Esophagus (tissue), 2 donors: ENCODE results near the gene HAPLN2. TPM values are rescaled to one million over a fixed set of nuclear protein-coding genes. Genes with fewer than 3 reads are reported as not detected.
A peak's percentile ranks its signal among the peaks of the same experiment; 100 is the strongest.

Experiments used
- H3K27ac ChIP-seq, 2 donors: one replicate each; pipeline ENCODE4 v1.5.1; 2013; ENCODE audit warnings: low read depth in 2 of 2, mild to moderate bottlenecking in 2 of 2, inconsistent platforms in 1 of 2, low read length in 1 of 2, moderate library complexity in 1 of 2
- H3K27me3 ChIP-seq, 2 donors: one replicate each; pipeline ENCODE4 v1.6.1; 2013; ENCODE audit warnings: low read length in 2 of 2, control low read depth in 1 of 2, mild to moderate bottlenecking in 1 of 2; ENCODE audit not compliant: insufficient read depth in 2 of 2, control insufficient read depth in 1 of 2
- H3K36me3 ChIP-seq, 2 donors: one replicate each; pipeline ENCODE4 v1.6.1; 2013; ENCODE audit warnings: low read length in 1 of 2; ENCODE audit not compliant: control insufficient read depth in 2 of 2, insufficient read depth in 2 of 2
- H3K4me1 ChIP-seq, 2 donors: one replicate each; pipeline ENCODE4 v1.6.1; 2013; ENCODE audit warnings: low read length in 1 of 2; ENCODE audit not compliant: control insufficient read depth in 2 of 2, insufficient read depth in 2 of 2
- H3K4me3 ChIP-seq, 2 donors: one replicate each; pipeline ENCODE4 v1.5.1; 2013; ENCODE audit warnings: low read length in 2 of 2, mild to moderate bottlenecking in 2 of 2, low read depth in 1 of 2, moderate library complexity in 1 of 2
- H3K9me3 ChIP-seq, 2 donors: one replicate each; pipeline ENCODE4 v1.6.1; 2013; ENCODE audit warnings: mild to moderate bottlenecking in 2 of 2, low read depth in 1 of 2, low read length in 1 of 2, moderate library complexity in 1 of 2; ENCODE audit not compliant: control insufficient read depth in 2 of 2, insufficient read depth in 1 of 2
- WGBS, 2 donors: extraction: QIAGEN DNeasy Blood & Tissue Kit; methylation state at CpG; one replicate each; pipeline ENCODE4 v1.1.7; 2013; 5-methylcytosine and 5-hydroxymethylcytosine counted together
- polyA plus RNA-seq, 2 donors: library from polyadenylated mRNA; stranded (reverse); fragments of 200-250 nt; gene quantifications; one replicate each; pipeline ENCODE4 v1.2.3, GENCODE V29; 2013
- donor health status: healthy with polysubstance abuse.
- donor health status: Bipolar disorder and iron deficiency.

HAPLN2 gene
- polyA plus RNA-seq, 2 donors: 0.14 to 0.28 TPM

DNA sequence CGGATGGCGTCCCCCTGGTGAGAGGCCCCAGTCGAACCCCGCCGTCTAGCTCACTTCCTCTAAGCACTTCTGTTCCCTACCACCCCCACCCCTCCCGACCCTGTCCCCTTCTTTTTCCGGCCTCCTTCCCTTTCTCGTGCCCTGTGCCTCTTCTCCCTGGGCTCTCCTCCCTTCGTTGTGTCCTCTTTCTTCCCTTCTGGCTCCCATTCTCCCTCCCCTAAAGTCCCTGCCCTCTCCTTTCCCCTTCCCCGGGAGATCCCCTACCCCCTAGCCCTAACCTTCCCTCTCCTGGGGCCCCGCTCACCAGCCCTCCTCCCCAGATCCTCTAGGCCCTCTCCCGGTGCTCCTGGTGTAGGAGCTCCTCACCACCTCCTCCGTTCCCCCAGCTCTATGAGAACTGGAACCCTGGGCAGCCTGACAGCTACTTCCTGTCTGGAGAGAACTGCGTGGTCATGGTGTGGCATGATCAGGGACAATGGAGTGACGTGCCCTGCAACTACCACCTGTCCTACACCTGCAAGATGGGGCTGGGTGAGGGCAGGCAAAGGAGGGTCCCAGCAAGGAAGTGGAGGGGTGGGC lies 38.6 kb downstream of the HAPLN2 start:
- H3K36me3 ChIP-seq: no peaks in the 10 kb centered on the region
- peaks cover 0 to 13% of the 10 kb centered on the region in 2 donors for H3K27me3 ChIP-seq
- no peaks in the 10 kb centered on the region for H3K9me3 ChIP-seq
- no peak overlapping the region for H3K4me3 ChIP-seq
- no peak overlapping the region for H3K27ac ChIP-seq
- peaks cover 5 to 32% of the 10 kb centered on the region in 2 donors for H3K4me1 ChIP-seq
- 16 to 17% methylated on average over 15 of the region's 15 CpGs for WGBS, 2 donors

DNA sequence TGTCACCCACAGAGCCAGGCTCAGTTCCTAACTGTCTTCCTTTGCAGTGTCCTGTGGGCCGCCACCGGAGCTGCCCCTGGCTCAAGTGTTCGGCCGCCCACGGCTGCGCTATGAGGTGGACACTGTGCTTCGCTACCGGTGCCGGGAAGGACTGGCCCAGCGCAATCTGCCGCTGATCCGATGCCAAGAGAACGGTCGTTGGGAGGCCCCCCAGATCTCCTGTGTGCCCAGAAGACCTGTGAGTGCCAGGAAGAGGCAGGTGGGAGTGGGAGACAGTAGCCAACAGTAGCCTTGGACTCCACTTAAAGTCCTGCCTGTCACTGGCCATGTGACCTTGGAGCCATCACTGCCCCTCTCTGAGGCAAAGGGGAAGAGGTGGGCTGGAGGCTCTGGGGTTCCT lies 39.3 kb downstream of the HAPLN2 start:
- H3K4me1 ChIP-seq: peaks cover 5 to 32% of the 10 kb centered on the region in 2 donors
- H3K36me3 ChIP-seq: no peaks in the 10 kb centered on the region
- WGBS, 2 donors: 89% methylated on average over 14 of the region's 14 CpGs
- H3K27me3 ChIP-seq: peaks cover 0 to 13% of the 10 kb centered on the region in 2 donors
- H3K9me3 ChIP-seq: no peaks in the 10 kb centered on the region
- no peak overlapping the region for H3K27ac ChIP-seq
- no peak overlapping the region for H3K4me3 ChIP-seq

DNA sequence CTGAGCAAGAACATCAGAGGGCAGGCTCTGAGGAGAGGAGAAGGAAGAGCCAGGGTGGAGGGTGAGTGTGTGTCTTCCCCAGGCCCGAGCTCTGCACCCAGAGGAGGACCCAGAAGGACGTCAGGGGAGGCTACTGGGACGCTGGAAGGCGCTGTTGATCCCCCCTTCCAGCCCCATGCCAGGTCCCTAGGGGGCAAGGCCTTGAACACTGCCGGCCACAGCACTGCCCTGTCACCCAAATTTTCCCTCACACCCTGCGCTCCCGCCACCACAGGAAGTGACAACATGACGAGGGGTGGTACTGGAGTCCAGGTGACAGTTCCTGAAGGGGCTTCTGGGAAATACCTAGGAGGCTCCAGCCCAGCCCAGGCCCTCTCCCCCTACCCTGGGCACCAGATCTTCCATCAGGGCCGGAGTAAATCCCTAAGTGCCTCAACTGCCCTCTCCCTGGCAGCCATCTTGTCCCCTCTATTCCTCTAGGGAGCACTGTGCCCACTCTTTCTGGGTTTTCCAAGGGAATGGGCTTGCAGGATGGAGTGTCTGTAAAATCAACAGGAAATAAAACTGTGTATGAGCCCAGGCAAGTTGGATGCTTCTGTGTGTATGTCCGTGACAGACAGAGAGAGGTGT lies 39.8 kb downstream of the HAPLN2 start:
- Histone ChIP-seq H3K9me3 (no peaks in the 10 kb centered on the region), H3K4me1 (peaks cover 5 to 32% of the 10 kb centered on the region in 2 donors), H3K36me3 (no peaks in the 10 kb centered on the region), H3K27me3 (peaks cover 0 to 13% of the 10 kb centered on the region in 2 donors), H3K4me3 (no peak overlapping the region), H3K27ac (no peak overlapping the region)
- WGBS, 2 donors: 64 to 73% methylated on average over 10 of the region's 10 CpGs

DNA sequence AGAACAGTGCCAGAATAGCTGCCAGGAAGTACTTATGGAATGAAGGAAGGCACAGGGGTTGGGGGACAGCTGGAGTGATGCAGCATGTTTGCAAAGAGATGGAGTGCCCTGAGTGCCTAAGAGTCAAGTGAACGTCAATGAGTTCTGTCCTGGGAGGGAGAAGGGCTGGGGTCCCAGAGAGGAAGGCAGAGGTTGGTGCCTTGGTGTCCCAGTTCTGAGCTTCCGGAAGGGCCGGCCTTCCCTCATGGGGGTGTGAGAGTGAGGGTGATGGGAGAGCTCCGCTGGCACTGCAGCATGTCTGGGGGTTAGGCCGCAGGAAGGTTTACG lies 40.4 kb downstream of the HAPLN2 start:
- H3K9me3 ChIP-seq: no peaks in the 10 kb centered on the region
- H3K27me3 ChIP-seq: peaks cover 0 to 13% of the 10 kb centered on the region in 2 donors
- WGBS, 2 donors: 27 to 30% methylated on average over 6 of the region's 6 CpGs
- peaks cover 5 to 32% of the 10 kb centered on the region in 2 donors for H3K4me1 ChIP-seq
- H3K27ac ChIP-seq: peak overlapping the region in 1 of 2 donors; percentile 3
- H3K36me3 ChIP-seq: no peaks in the 10 kb centered on the region
- H3K4me3 ChIP-seq: no peak overlapping the region

DNA sequence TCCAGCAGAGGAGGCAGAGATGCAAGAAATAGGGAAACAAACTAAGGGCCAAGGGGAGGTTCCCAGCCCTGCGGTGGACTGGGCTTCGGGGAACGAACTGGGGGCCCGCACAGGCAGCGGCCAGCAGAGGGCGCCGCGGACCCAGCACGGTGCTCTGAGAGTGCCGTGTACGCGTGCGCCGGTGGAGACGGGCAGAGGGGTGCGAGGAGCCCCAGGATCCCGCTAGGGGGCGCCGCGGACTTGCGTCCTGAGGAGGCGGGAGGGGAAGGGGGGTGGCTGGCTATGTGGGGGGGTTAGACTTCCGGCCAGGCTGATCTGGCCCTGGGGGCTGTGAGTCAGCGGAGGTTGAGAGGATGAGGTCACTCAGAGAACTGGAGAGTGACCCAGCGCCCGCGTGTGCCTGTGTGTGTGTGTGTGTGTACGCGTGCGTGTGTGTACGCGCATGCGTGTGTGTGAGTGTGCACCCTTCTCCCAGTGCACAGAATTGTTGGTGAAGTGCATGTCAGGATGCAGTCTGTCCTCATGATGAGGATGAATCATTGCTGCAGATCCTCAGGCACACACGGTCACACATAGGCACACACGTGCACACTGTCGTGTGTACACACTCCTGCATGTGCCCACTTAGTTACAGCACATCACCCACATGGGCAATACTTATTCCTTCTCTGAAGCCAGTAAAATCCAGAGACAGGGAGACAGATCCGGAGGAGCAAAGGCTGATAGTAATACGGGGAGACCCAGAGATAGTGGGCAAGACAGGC lies 41.0 kb downstream of the HAPLN2 start:
- Histone ChIP-seq H3K4me1 (peaks cover 5 to 32% of the 10 kb centered on the region in 2 donors), H3K36me3 (no peaks in the 10 kb centered on the region), H3K27ac (peak overlapping the region; percentile 32 to 79), H3K4me3 (no peak overlapping the region), H3K9me3 (no peaks in the 10 kb centered on the region), H3K27me3 (peaks cover 0 to 9% of the 10 kb centered on the region in 2 donors)
- WGBS, 2 donors: 11 to 15% methylated on average over 37 to 38 of the region's 38 CpGs

DNA sequence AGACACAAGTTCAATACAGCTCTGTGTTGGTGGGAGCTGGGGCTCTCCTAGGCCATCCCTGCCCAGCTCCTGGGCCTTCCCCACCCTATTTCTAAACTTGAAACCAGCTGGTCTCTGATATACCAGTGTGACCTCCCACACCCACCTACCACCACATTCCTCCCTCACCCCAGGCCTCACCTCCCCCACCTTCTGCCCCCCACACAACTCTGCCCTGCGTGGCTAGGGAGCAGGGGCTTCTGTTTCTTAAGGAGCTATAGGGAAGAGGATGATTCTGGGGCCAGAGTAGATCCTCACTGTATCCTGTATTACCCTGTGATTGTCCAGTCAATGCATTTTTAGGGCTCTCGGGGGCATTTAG lies 41.5 kb downstream of the HAPLN2 start:
- Histone ChIP-seq H3K36me3 (no peaks in the 10 kb centered on the region), H3K9me3 (no peaks in the 10 kb centered on the region), H3K27ac (peak overlapping the region; percentile 32 to 79), H3K4me1 (peaks cover 5 to 32% of the 10 kb centered on the region in 2 donors), H3K27me3 (peaks cover 0 to 7% of the 10 kb centered on the region in 2 donors), H3K4me3 (no peak overlapping the region)
- 77 to 81% methylated on average over 2 of the region's 2 CpGs for WGBS, 2 donors

DNA sequence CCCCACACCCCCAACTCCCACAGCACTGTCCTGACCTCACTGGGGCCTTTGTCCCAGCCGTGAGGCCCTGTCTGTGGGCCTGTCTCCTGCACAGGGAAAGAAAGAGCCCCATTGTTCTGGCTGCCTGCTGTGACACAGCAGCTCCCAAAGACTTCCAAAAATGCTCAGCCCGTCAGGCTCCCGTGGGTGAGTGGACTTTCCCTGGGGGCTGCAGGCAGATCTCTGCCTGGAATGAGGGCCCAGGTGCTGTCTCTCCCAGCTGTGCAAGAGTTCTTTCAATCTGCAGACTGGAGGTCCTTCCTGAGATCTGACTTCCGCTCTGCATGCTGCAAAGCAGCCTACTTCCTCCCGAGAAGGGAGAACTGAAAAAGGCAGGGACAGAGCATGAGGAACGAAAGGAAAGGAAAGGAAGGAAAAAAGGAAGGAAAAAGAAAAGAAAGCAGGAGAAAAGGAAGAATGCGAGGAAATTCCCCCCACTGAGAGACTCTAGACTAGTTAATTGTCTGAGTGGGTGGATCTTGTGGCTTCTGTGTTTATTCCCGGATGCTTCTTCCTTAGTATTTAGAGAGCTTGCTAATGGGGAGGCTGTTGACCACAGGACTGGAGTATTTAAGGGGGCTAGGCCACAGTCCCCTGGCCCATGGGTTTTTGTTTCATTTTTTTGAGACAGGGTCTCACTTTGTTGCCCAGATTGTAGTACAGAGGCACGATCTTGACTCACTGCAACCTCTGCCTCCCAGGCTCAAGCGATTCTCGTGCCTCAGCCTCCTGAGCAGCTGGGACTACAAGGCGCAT lies 43.0 kb downstream of the HAPLN2 start:
- peak overlapping the region; percentile 11 to 79 for H3K27ac ChIP-seq
- no peaks in the 10 kb centered on the region for H3K27me3 ChIP-seq
- WGBS, 2 donors: 60 to 67% methylated on average over 12 of the region's 12 CpGs
- H3K9me3 ChIP-seq: no peaks in the 10 kb centered on the region
- no peaks in the 10 kb centered on the region for H3K36me3 ChIP-seq
- H3K4me3 ChIP-seq: no peak overlapping the region
- peaks cover 7 to 24% of the 10 kb centered on the region in 2 donors for H3K4me1 ChIP-seq

DNA sequence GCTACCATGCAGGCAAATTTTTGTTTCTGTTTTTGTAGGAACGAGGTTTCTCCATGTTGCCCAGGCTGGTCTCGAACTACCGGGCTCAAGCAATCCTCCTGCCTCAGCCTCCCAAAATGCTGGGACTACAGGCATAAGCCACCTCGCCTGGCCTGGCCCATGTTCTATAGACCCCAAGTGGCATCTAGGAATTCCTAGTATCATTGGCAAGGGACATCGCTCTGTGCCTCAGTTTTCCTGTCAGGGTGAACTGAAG lies 43.5 kb downstream of the HAPLN2 start:
- no peaks in the 10 kb centered on the region for H3K9me3 ChIP-seq
- H3K4me3 ChIP-seq: no peak overlapping the region
- H3K36me3 ChIP-seq: no peaks in the 10 kb centered on the region
- 83 to 84% methylated on average over 5 of the region's 5 CpGs for WGBS, 2 donors
- H3K27ac ChIP-seq: no peak overlapping the region
- no peaks in the 10 kb centered on the region for H3K27me3 ChIP-seq
- H3K4me1 ChIP-seq: peaks cover 8 to 20% of the 10 kb centered on the region in 2 donors

DNA sequence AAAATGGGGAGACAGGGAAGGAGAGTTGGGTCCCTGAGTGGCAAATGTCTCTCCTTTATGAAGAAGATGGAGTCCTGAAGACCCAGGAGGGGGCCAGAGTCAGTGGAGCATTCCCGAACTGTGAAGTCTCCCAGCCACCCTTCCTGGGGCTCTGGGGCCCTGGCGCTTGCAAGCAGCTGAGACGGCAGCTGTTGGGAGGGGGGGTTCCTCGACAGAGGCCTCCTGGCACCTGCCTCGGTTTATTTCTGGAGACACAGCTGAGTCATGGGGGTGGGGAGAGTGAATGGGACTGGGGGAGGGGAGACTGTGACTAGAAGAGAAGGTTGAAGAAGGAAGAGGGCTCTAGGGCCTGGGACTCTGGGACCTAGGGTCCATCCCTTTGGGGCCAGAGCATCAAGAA lies 44.0 kb downstream of the HAPLN2 start:
- Histone ChIP-seq H3K4me1 (peaks cover 8 to 24% of the 10 kb centered on the region in 2 donors), H3K36me3 (no peaks in the 10 kb centered on the region), H3K4me3 (no peak overlapping the region), H3K27me3 (no peaks in the 10 kb centered on the region), H3K9me3 (no peaks in the 10 kb centered on the region), H3K27ac (peak overlapping the region in 1 of 2 donors; percentile 17)
- 40 to 42% methylated on average over 5 of the region's 5 CpGs for WGBS, 2 donors
